ENCODE measurements around the gene PTPRJ.
"Not testable (repeated sequence)": the region's sequence is repeated elsewhere in the genome, so short reads cannot be mapped to it uniquely, and the experiment has no call there.

PTPRJ gene

GRCh38 chr11:48108231-48109045 is 128.1 kb downstream of the PTPRJ start:
- DNase-seq (ENCODE audit: extremely low read depth in 1 of 2, low read depth in 1 of 2): no peak

- DNase-seq (ENCODE audit: extremely low read depth in 1 of 2, low read depth in 1 of 2): no peak
Observed at GRCh38 chr11:48109046-48109666, 128.8 kb downstream of the PTPRJ start.

- DNase-seq (ENCODE audit: extremely low read depth in 1 of 2, low read depth in 1 of 2): no peak
Observed at GRCh38 chr11:48110509-48110766, 130.1 kb downstream of the PTPRJ start.

- no peak for DNase-seq (ENCODE audit: extremely low read depth in 1 of 2, low read depth in 1 of 2)
Observed at GRCh38 chr11:48111891-48112290, 131.5 kb downstream of the PTPRJ start.

- DNase-seq (ENCODE audit: extremely low read depth in 1 of 2, low read depth in 1 of 2): no peak
Observed at GRCh38 chr11:48114740-48115139, 134.4 kb downstream of the PTPRJ start.

GRCh38 chr11:48116437-48117228 is 136.3 kb downstream of the PTPRJ start:
- DNase-seq (ENCODE audit: extremely low read depth in 1 of 2, low read depth in 1 of 2): no peak

- no peak for DNase-seq (ENCODE audit: extremely low read depth in 1 of 2, low read depth in 1 of 2)
Observed at GRCh38 chr11:48122246-48122645, 141.9 kb downstream of the PTPRJ start.

GRCh38 chr11:48122656-48123055 is 142.3 kb downstream of the PTPRJ start:
- no peak for DNase-seq (ENCODE audit: extremely low read depth in 1 of 2, low read depth in 1 of 2)

- DNase-seq (ENCODE audit: extremely low read depth in 1 of 2, low read depth in 1 of 2): no peak
Observed at GRCh38 chr11:48123254-48123875, 143.0 kb downstream of the PTPRJ start.

GRCh38 chr11:48123934-48124755 is 143.8 kb downstream of the PTPRJ start:
- DNase-seq (ENCODE audit: extremely low read depth in 1 of 2, low read depth in 1 of 2): no peak

GRCh38 chr11:48124880-48125279 is 144.5 kb downstream of the PTPRJ start:
- no peak for DNase-seq (ENCODE audit: extremely low read depth in 1 of 2, low read depth in 1 of 2)

GRCh38 chr11:48125866-48126265 is 145.5 kb downstream of the PTPRJ start:
- DNase-seq (ENCODE audit: extremely low read depth in 1 of 2, low read depth in 1 of 2): no peak

GRCh38 chr11:48127521-48128183 is 147.3 kb downstream of the PTPRJ start:
- no peak for DNase-seq (ENCODE audit: extremely low read depth in 1 of 2, low read depth in 1 of 2)

- no peak for DNase-seq (ENCODE audit: extremely low read depth in 1 of 2, low read depth in 1 of 2)
Observed at GRCh38 chr11:48129697-48130395, 149.5 kb downstream of the PTPRJ start.

GRCh38 chr11:48134221-48134922 is 154.0 kb downstream of the PTPRJ start:
- DNase-seq (ENCODE audit: extremely low read depth in 1 of 2, low read depth in 1 of 2): no peak

- DNase-seq (ENCODE audit: extremely low read depth in 1 of 2, low read depth in 1 of 2): no peak
Observed at GRCh38 chr11:48138222-48138621, 157.9 kb downstream of the PTPRJ start.

GRCh38 chr11:48139896-48140295 is 159.5 kb downstream of the PTPRJ start:
- DNase-seq (ENCODE audit: extremely low read depth in 1 of 2, low read depth in 1 of 2): not testable (repeated sequence)

- DNase-seq (ENCODE audit: extremely low read depth in 1 of 2, low read depth in 1 of 2): no peak
Observed at GRCh38 chr11:48141475-48142122, 161.2 kb downstream of the PTPRJ start.

Measured in stimulated activated CD8-positive, alpha-beta memory T cell treated with anti-CD3 and anti-CD28 coated beads, Interleukin-7, amount 100 ng/mL, for 48 hours (primary cell).